Measurements from ENCODE around the gene SHISAL1.
"Not testable (repeated sequence)": the region's sequence is repeated elsewhere in the genome, so short reads cannot be mapped to it uniquely, and the experiment has no call there.

Gene SHISAL1

GRCh38 chr22:44245438-44245837 lies 67.3 kb downstream of the SHISAL1 start:
- no peak for TF ChIP-seq ARNTL (CRISPR knock-in tag; IDR thresholded peaks at IDR 0.05; ENCODE audit: borderline replicate concordance, low read depth)
- TF ChIP-seq ESRRG (CRISPR knock-in tag; IDR thresholded peaks at IDR 0.05) = no peak
- TF ChIP-seq OSR1 (CRISPR knock-in tag; IDR thresholded peaks at IDR 0.05) = no peak
- TF ChIP-seq, protein P1, sequence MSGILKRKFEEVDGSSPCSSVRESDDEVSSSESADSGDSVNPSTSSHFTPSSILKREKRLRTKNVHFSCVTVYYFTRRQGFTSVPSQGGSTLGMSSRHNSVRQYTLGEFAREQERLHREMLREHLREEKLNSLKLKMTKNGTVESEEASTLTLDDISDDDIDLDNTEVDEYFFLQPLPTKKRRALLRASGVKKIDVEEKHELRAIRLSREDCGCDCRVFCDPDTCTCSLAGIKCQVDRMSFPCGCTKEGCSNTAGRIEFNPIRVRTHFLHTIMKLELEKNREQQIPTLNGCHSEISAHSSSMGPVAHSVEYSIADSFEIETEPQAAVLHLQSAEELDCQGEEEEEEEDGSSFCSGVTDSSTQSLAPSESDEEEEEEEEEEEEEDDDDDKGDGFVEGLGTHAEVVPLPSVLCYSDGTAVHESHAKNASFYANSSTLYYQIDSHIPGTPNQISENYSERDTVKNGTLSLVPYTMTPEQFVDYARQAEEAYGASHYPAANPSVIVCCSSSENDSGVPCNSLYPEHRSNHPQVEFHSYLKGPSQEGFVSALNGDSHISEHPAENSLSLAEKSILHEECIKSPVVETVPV (CRISPR knock-in tag; IDR thresholded peaks at IDR 0.05) = no peak
- TF ChIP-seq PPARA (CRISPR knock-in tag; IDR thresholded peaks at IDR 0.05; ENCODE audit: borderline replicate concordance) = no peak
- no peak for TF ChIP-seq ZFP3 (CRISPR knock-in tag; IDR thresholded peaks at IDR 0.05)
- TF ChIP-seq ISL1 (CRISPR knock-in tag; IDR thresholded peaks at IDR 0.05) = no peak
- no peak for TF ChIP-seq ZNF565 (CRISPR knock-in tag; conservative IDR thresholded peaks at IDR 0.05; ENCODE audit: low read depth)
- no peak for TF ChIP-seq BACH2 (CRISPR knock-in tag; IDR thresholded peaks at IDR 0.05; ENCODE audit: borderline replicate concordance)
- no peak for TF ChIP-seq CSDC2 (CRISPR knock-in tag; IDR thresholded peaks at IDR 0.05)
- TF ChIP-seq CREB5 (CRISPR knock-in tag; IDR thresholded peaks at IDR 0.05; ENCODE audit: low read depth) = no peak
- TF ChIP-seq, protein P2, sequence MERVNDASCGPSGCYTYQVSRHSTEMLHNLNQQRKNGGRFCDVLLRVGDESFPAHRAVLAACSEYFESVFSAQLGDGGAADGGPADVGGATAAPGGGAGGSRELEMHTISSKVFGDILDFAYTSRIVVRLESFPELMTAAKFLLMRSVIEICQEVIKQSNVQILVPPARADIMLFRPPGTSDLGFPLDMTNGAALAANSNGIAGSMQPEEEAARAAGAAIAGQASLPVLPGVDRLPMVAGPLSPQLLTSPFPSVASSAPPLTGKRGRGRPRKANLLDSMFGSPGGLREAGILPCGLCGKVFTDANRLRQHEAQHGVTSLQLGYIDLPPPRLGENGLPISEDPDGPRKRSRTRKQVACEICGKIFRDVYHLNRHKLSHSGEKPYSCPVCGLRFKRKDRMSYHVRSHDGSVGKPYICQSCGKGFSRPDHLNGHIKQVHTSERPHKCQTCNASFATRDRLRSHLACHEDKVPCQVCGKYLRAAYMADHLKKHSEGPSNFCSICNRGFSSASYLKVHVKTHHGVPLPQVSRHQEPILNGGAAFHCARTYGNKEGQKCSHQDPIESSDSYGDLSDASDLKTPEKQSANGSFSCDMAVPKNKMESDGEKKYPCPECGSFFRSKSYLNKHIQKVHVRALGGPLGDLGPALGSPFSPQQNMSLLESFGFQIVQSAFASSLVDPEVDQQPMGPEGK (CRISPR knock-in tag; IDR thresholded peaks at IDR 0.05; ENCODE audit: borderline replicate concordance) = no peak
- TF ChIP-seq ZNF70 (CRISPR knock-in tag; IDR thresholded peaks at IDR 0.05) = no peak
- TF ChIP-seq ZFP30 (CRISPR knock-in tag; IDR thresholded peaks at IDR 0.05) = no peak
- no peak for TF ChIP-seq ZNF8 (CRISPR knock-in tag; IDR thresholded peaks at IDR 0.05)
- no peak for ATAC-seq

DNA sequence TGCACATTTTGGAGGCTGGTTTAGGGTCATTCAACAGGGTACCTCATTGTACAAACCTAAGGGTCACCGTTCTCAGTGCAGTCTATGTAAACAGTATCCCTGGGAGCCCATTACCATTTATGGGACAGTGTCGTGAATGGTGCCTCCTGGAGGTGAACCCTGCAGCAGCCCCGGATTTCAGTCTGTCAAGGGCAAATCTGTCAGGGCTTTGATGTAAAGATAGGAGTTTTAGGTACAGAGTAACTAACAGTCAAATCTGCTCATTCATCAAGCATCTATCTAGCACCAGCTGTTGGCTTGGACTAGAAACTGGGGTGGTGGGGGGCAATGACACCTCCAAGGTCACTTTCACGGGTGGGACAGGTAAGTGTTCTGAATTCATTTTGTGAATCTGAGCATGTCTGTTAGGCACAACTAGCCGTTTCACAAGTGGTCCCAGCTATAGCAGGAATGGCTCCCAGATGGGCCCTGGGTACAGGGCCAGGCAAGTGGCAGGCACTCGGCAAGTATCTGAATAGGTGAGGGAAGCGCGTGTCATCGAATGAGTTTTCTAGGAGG lies 68.4 kb downstream of the SHISAL1 start:
- ATAC-seq = no peak
- no peak for TF ChIP-seq GLIS3 (CRISPR knock-in tag; IDR thresholded peaks at IDR 0.05)
- TF ChIP-seq ZNF70 (CRISPR knock-in tag; IDR thresholded peaks at IDR 0.05) = no peak
- TF ChIP-seq ZNF565 (CRISPR knock-in tag; conservative IDR thresholded peaks at IDR 0.05; ENCODE audit: low read depth) = no peak
- peak; percentile 89 for TF ChIP-seq ZFP3 (CRISPR knock-in tag; IDR thresholded peaks at IDR 0.05)
- TF ChIP-seq ISL1 (CRISPR knock-in tag; IDR thresholded peaks at IDR 0.05) = no peak
- TF ChIP-seq, protein P3, sequence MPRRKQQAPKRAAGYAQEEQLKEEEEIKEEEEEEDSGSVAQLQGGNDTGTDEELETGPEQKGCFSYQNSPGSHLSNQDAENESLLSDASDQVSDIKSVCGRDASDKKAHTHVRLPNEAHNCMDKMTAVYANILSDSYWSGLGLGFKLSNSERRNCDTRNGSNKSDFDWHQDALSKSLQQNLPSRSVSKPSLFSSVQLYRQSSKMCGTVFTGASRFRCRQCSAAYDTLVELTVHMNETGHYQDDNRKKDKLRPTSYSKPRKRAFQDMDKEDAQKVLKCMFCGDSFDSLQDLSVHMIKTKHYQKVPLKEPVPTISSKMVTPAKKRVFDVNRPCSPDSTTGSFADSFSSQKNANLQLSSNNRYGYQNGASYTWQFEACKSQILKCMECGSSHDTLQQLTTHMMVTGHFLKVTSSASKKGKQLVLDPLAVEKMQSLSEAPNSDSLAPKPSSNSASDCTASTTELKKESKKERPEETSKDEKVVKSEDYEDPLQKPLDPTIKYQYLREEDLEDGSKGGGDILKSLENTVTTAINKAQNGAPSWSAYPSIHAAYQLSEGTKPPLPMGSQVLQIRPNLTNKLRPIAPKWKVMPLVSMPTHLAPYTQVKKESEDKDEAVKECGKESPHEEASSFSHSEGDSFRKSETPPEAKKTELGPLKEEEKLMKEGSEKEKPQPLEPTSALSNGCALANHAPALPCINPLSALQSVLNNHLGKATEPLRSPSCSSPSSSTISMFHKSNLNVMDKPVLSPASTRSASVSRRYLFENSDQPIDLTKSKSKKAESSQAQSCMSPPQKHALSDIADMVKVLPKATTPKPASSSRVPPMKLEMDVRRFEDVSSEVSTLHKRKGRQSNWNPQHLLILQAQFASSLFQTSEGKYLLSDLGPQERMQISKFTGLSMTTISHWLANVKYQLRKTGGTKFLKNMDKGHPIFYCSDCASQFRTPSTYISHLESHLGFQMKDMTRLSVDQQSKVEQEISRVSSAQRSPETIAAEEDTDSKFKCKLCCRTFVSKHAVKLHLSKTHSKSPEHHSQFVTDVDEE (CRISPR knock-in tag; IDR thresholded peaks at IDR 0.05) = no peak

GRCh38 chr22:44243761-44244160 lies 69.0 kb downstream of the SHISAL1 start:
- ATAC-seq = no peak
- TF ChIP-seq ESRRG (CRISPR knock-in tag; IDR thresholded peaks at IDR 0.05) = no peak
- no peak for TF ChIP-seq ZNF70 (CRISPR knock-in tag; IDR thresholded peaks at IDR 0.05)

DNA sequence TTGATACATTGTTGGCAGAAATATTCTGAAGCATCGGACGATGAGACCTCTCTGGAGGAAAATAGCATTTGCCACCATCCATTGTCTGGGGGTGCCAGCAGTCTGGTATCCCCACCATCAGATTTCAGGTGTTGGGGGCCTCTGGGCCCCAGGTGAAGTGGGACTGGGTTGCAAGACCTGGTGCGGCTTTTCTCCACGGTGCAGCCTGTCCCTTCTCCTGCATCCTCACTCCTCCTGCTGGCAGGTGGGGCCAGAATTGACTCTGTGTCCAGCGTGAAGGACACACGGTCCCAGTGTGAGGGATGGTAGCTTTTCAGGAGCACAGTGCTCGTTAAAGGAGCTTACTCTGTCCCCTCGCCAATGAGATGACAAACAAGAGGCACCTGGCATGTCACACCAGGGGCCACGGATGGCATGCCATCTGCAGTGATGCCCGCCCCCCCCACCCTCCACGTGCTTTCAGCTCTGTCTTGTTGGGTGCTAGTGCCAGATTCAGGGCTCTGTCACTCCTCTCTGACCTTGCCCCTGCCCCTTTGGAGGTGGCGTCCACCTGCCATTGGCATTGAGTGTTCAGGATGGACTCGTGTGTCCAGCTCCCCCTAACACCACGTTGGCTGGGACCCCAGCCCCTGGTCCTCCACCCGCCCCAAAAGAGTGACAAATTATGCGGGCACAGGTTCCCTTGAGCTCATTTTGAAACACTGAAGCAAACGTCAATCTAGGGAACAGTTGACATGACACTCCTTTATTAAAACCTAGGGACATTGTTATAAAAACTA lies 69.6 kb downstream of the SHISAL1 start:
- TF ChIP-seq TOX (CRISPR knock-in tag; IDR thresholded peaks at IDR 0.05; ENCODE audit: borderline replicate concordance) = no peak
- no peak for TF ChIP-seq CREB5 (CRISPR knock-in tag; IDR thresholded peaks at IDR 0.05; ENCODE audit: low read depth)
- no peak for TF ChIP-seq TCF4 (CRISPR knock-in tag; IDR thresholded peaks at IDR 0.05; ENCODE audit: borderline replicate concordance)
- TF ChIP-seq ISL1 (CRISPR knock-in tag; IDR thresholded peaks at IDR 0.05) = no peak
- no peak for TF ChIP-seq ZFP3 (CRISPR knock-in tag; IDR thresholded peaks at IDR 0.05)
- ATAC-seq = no peak

GRCh38 chr22:44241121-44241520 lies 71.6 kb downstream of the SHISAL1 start:
- not testable (repeated sequence) for ATAC-seq
